Measurements from ENCODE around the gene VSTM2L.

VSTM2L gene

GRCh38 chr20:37904008-37904642 is 1.2 kb downstream of the VSTM2L start:
- Histone ChIP-seq H3F3A (ENCODE audit: insufficient read depth, low read length) (no peaks in the 10 kb centered on the region), H3K36me3 (ENCODE audit: insufficient read depth, low read length) (no peaks in the 10 kb centered on the region), H2AFZ (ENCODE audit: low read length) (no peak overlapping the region), H3K4me3 (ENCODE audit: low read depth, low read length, poor library complexity, severe bottlenecking) (no peak overlapping the region), H3K27ac (ENCODE audit: low read depth, low read length, poor library complexity, severe bottlenecking) (no peak overlapping the region), H3K4me1 (ENCODE audit: insufficient read depth, low read length, severe bottlenecking) (no peaks in the 10 kb centered on the region), H3K9me2 (ENCODE audit: low read depth, low read length) (no peaks in the 10 kb centered on the region), H3K9me3 (ENCODE audit: low read length) (no peaks in the 10 kb centered on the region), H3K79me2 (ENCODE audit: insufficient read depth, low read length) (no peaks in the 10 kb centered on the region), H3K27me3 (ENCODE audit: insufficient read depth, low read length) (peaks cover 3% of the 10 kb centered on the region; the same call in 1 of the 2 replicates), H4K20me1 (ENCODE audit: insufficient read depth, low read length) (no peaks in the 10 kb centered on the region), H3K9ac (ENCODE audit: low read length) (no peak overlapping the region), H3K4me2 (ENCODE audit: low read length) (no peak overlapping the region)
- no peak for TF ChIP-seq EZH2 (IDR thresholded peaks at IDR 0.05; ENCODE audit: borderline replicate concordance, low read length)
- TF ChIP-seq CTCF (IDR thresholded peaks at IDR 0.05; ENCODE audit: low read length) = no peak

- Histone ChIP-seq H3K27me3 (ENCODE audit: insufficient read depth, low read length) (peaks cover 4% of the 10 kb centered on the region; the same call in 1 of the 2 replicates), H3F3A (ENCODE audit: insufficient read depth, low read length) (no peaks in the 10 kb centered on the region), H3K4me3 (ENCODE audit: low read depth, low read length, poor library complexity, severe bottlenecking) (no peak overlapping the region), H3K27ac (ENCODE audit: low read depth, low read length, poor library complexity, severe bottlenecking) (no peak overlapping the region), H3K4me1 (ENCODE audit: insufficient read depth, low read length, severe bottlenecking) (no peaks in the 10 kb centered on the region), H3K4me2 (ENCODE audit: low read length) (no peak overlapping the region), H3K9ac (ENCODE audit: low read length) (no peak overlapping the region), H3K9me3 (ENCODE audit: low read length) (no peaks in the 10 kb centered on the region), H2AFZ (ENCODE audit: low read length) (no peak overlapping the region), H3K9me2 (ENCODE audit: low read depth, low read length) (no peaks in the 10 kb centered on the region), H4K20me1 (ENCODE audit: insufficient read depth, low read length) (no peaks in the 10 kb centered on the region), H3K79me2 (ENCODE audit: insufficient read depth, low read length) (no peaks in the 10 kb centered on the region), H3K36me3 (ENCODE audit: insufficient read depth, low read length) (no peaks in the 10 kb centered on the region)
- TF ChIP-seq CTCF (IDR thresholded peaks at IDR 0.05; ENCODE audit: low read length) (no peak), EZH2 (IDR thresholded peaks at IDR 0.05; ENCODE audit: borderline replicate concordance, low read length) (no peak)
Measured at GRCh38 chr20:37904845-37905373, 2.0 kb downstream of the VSTM2L start.

GRCh38 chr20:37905671-37906613 is 3.0 kb downstream of the VSTM2L start:
- Histone ChIP-seq H3K9ac (ENCODE audit: low read length) (no peak overlapping the region), H3K79me2 (ENCODE audit: insufficient read depth, low read length) (no peaks in the 10 kb centered on the region), H3K27ac (ENCODE audit: low read depth, low read length, poor library complexity, severe bottlenecking) (no peak overlapping the region), H3K4me1 (ENCODE audit: insufficient read depth, low read length, severe bottlenecking) (no peaks in the 10 kb centered on the region), H3K4me2 (ENCODE audit: low read length) (no peak overlapping the region), H4K20me1 (ENCODE audit: insufficient read depth, low read length) (no peaks in the 10 kb centered on the region), H2AFZ (ENCODE audit: low read length) (no peak overlapping the region), H3F3A (ENCODE audit: insufficient read depth, low read length) (no peaks in the 10 kb centered on the region), H3K9me2 (ENCODE audit: low read depth, low read length) (no peaks in the 10 kb centered on the region), H3K9me3 (ENCODE audit: low read length) (no peaks in the 10 kb centered on the region), H3K4me3 (ENCODE audit: low read depth, low read length, poor library complexity, severe bottlenecking) (no peak overlapping the region), H3K27me3 (ENCODE audit: insufficient read depth, low read length) (peaks cover 4% of the 10 kb centered on the region; the same call in 1 of the 2 replicates), H3K36me3 (ENCODE audit: insufficient read depth, low read length) (no peaks in the 10 kb centered on the region)
- TF ChIP-seq CTCF (IDR thresholded peaks at IDR 0.05; ENCODE audit: low read length) (no peak), EZH2 (IDR thresholded peaks at IDR 0.05; ENCODE audit: borderline replicate concordance, low read length) (no peak)

Data from OCI-LY1 (cell line).